ENCODE data around the gene SLC43A2. TPM values are rescaled to one million over a fixed set of nuclear protein-coding genes. Genes with fewer than 3 reads are reported as not detected.

Gene SLC43A2
- total and polyA plus RNA-seq, 2 of the 13 experiments (the other 11 are each of a cell fraction or from before 2014, with no cell fraction given): 7.3 to 20.0 TPM

GRCh38 chr17:1577182-1577581 is 51.5 kb downstream of the SLC43A2 start (continued):
- TF ChIP-seq ZNF639 (CRISPR knock-in tag; conservative IDR thresholded peaks at IDR 0.05) (no peak), PITX1 (CRISPR knock-in tag; IDR thresholded peaks at IDR 0.05) (0 out of 2 replicates have a peak, but pooled peaks have one; percentile 15), NAIF1 (CRISPR knock-in tag; IDR thresholded peaks at IDR 0.05; ENCODE audit: borderline replicate concordance) (no peak), ZNF792 (CRISPR knock-in tag; IDR thresholded peaks at IDR 0.05) (no peak), EZH2 (conservative IDR thresholded peaks at IDR 0.05; ENCODE audit: low read depth, low read length) (no peak), ZNF432 (CRISPR knock-in tag; IDR thresholded peaks at IDR 0.05; ENCODE audit: borderline replicate concordance) (no peak), CREBL2 (CRISPR knock-in tag; IDR thresholded peaks at IDR 0.05; ENCODE audit: borderline replicate concordance) (no peak), GATAD1 (CRISPR knock-in tag; IDR thresholded peaks at IDR 0.05) (no peak), ZNF18 (CRISPR knock-in tag; IDR thresholded peaks at IDR 0.05; ENCODE audit: insufficient replicate concordance) (no peak), HNRNPK (IDR thresholded peaks at IDR 0.05; ENCODE audit: low read depth, low read length, poor library complexity, severe bottlenecking) (no peak), HOXA5 (CRISPR knock-in tag; IDR thresholded peaks at IDR 0.05) (peak; percentile 41; the same call in 1 of the 2 replicates), DNMT1 (CRISPR knock-in tag; IDR thresholded peaks at IDR 0.05) (no peak), RBFOX2 (IDR thresholded peaks at IDR 0.05; ENCODE audit: low read depth, low read length) (no peak), ETV5 (CRISPR knock-in tag; IDR thresholded peaks at IDR 0.05; ENCODE audit: borderline replicate concordance) (peak; percentile 76), HNRNPL (IDR thresholded peaks at IDR 0.05; ENCODE audit: low read depth, low read length) (peak; percentile 86), MYC (CRISPR knock-in tag; IDR thresholded peaks at IDR 0.05; ENCODE audit: borderline replicate concordance) (no peak; the same call in 1 of the 2 replicates), RXRB (CRISPR knock-in tag; IDR thresholded peaks at IDR 0.05; ENCODE audit: borderline replicate concordance) (no peak; the same call in 1 of the 2 replicates)
- TF ChIP-seq, protein P1, sequence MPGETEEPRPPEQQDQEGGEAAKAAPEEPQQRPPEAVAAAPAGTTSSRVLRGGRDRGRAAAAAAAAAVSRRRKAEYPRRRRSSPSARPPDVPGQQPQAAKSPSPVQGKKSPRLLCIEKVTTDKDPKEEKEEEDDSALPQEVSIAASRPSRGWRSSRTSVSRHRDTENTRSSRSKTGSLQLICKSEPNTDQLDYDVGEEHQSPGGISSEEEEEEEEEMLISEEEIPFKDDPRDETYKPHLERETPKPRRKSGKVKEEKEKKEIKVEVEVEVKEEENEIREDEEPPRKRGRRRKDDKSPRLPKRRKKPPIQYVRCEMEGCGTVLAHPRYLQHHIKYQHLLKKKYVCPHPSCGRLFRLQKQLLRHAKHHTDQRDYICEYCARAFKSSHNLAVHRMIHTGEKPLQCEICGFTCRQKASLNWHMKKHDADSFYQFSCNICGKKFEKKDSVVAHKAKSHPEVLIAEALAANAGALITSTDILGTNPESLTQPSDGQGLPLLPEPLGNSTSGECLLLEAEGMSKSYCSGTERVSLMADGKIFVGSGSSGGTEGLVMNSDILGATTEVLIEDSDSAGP (CRISPR knock-in tag; IDR thresholded peaks at IDR 0.05; ENCODE audit: borderline replicate concordance): no peak
- TF ChIP-seq, protein P2, sequence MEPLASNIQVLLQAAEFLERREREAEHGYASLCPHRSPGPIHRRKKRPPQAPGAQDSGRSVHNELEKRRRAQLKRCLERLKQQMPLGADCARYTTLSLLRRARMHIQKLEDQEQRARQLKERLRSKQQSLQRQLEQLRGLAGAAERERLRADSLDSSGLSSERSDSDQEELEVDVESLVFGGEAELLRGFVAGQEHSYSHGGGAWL (CRISPR knock-in tag; IDR thresholded peaks at IDR 0.05): no peak

All from HepG2 (cell line).